Trophoblast cell (in vitro differentiated cells and primary cell): ENCODE results near the gene MED12.

Experiments used
- DNase-seq, 2 donors: peaks; one replicate each; pipeline ENCODE4 v3.0.0-alpha.2; 2016
- H2AFZ ChIP-seq: 2 replicates; pipeline ENCODE4 v1.6.1; 2013; ENCODE audit warnings: low read length, moderate library complexity, mild to moderate bottlenecking; ENCODE audit not compliant: insufficient read depth, poor library complexity
- H2AK5ac ChIP-seq: 2 replicates; pipeline ENCODE4 v1.6.1; 2013; ENCODE audit warnings: mild to moderate bottlenecking, low read length
- H2BK120ac ChIP-seq: 2 replicates; pipeline ENCODE4 v1.6.1; 2013; ENCODE audit warnings: low read length, mild to moderate bottlenecking, moderate library complexity; ENCODE audit not compliant: insufficient read depth, poor library complexity
- H2BK12ac ChIP-seq: 2 replicates; pipeline ENCODE4 v1.6.1; 2013; ENCODE audit warnings: mild to moderate bottlenecking, low read length, moderate library complexity
- H2BK5ac ChIP-seq: 2 replicates; pipeline ENCODE4 v1.6.1; 2013; ENCODE audit warnings: low read length, low read depth, moderate library complexity, mild to moderate bottlenecking; ENCODE audit not compliant: poor library complexity
- H3K14ac ChIP-seq: 2 replicates; pipeline ENCODE4 v1.6.1; 2013; ENCODE audit warnings: mild to moderate bottlenecking, low read length
- H3K18ac ChIP-seq: 2 replicates; pipeline ENCODE4 v1.6.1; 2013; ENCODE audit warnings: mild to moderate bottlenecking, low read length
- H3K23ac ChIP-seq: 2 replicates; pipeline ENCODE4 v1.6.1; 2013; ENCODE audit warnings: low read length
- H3K27ac ChIP-seq: 2 replicates; pipeline ENCODE4 v1.5.1; 2013; ENCODE audit warnings: low read depth, mild to moderate bottlenecking, inconsistent platforms, low read length, moderate library complexity
- H3K27me3 ChIP-seq: 2 replicates; pipeline ENCODE4 v1.6.1; 2013; ENCODE audit warnings: inconsistent platforms, mild to moderate bottlenecking, low read length, moderate library complexity; ENCODE audit not compliant: insufficient read depth
- H3K36me3 ChIP-seq, 2 experiments: 1 replicate in 1 of 2; 2 replicates in 1 of 2; pipeline ENCODE4 v1.6.1; 2013; ENCODE audit warnings: low read length in 2 of 2, mild to moderate bottlenecking in 2 of 2, moderate library complexity in 1 of 2; ENCODE audit not compliant: insufficient read depth in 2 of 2, control insufficient read depth in 1 of 2
- H3K4ac ChIP-seq: 2 replicates; pipeline ENCODE4 v1.6.1; 2013; ENCODE audit warnings: low read depth, mild to moderate bottlenecking, low read length, moderate library complexity
- H3K4me1 ChIP-seq, 2 experiments: 1 replicate in 1 of 2; 2 replicates in 1 of 2; pipeline ENCODE4 v1.6.1; 2013; ENCODE audit warnings: low read length in 2 of 2, mild to moderate bottlenecking in 2 of 2, moderate library complexity in 1 of 2; ENCODE audit not compliant: insufficient read depth in 2 of 2, control insufficient read depth in 1 of 2
- H3K4me2 ChIP-seq: 2 replicates; pipeline ENCODE4 v1.6.1; 2013; ENCODE audit warnings: inconsistent platforms, mild to moderate bottlenecking, low read length, moderate library complexity
- H3K4me3 ChIP-seq: 2 replicates; pipeline ENCODE4 v1.5.1; 2013; ENCODE audit warnings: mild to moderate bottlenecking, low read depth, low read length, inconsistent platforms
- H3K79me1 ChIP-seq: one replicate; pipeline ENCODE4 v1.6.1; 2013; ENCODE audit warnings: low read length
- H3K79me2 ChIP-seq: 2 replicates; pipeline ENCODE4 v1.6.1; 2013; ENCODE audit warnings: low read length, mild to moderate bottlenecking; ENCODE audit not compliant: control insufficient read depth, insufficient read depth, poor library complexity
- H3K9ac ChIP-seq: 2 replicates; pipeline ENCODE4 v1.6.1; 2013; ENCODE audit warnings: mild to moderate bottlenecking, low read length
- H3K9me3 ChIP-seq: 2 replicates; pipeline ENCODE4 v1.6.1; 2013; ENCODE audit warnings: low read depth, mild to moderate bottlenecking, control low read depth, inconsistent platforms, low read length; ENCODE audit not compliant: insufficient read depth
- H4K12ac ChIP-seq: 2 replicates; pipeline ENCODE4 v1.6.1; 2013; ENCODE audit warnings: low read depth, mild to moderate bottlenecking, low read length, moderate library complexity
- H4K8ac ChIP-seq: 2 replicates; pipeline ENCODE4 v1.6.1; 2013; ENCODE audit warnings: low read depth, mild to moderate bottlenecking, low read length, moderate library complexity
- H4K91ac ChIP-seq: one replicate; pipeline ENCODE4 v1.6.1; 2013; ENCODE audit warnings: low read depth, mild to moderate bottlenecking, low read length, moderate library complexity
- WGBS: extraction: QIAGEN DNeasy Blood & Tissue Kit; methylation state at CpG from one replicate; pipeline ENCODE4 v1.1.7; 2013; ENCODE audit warnings: missing lambda C conversion rate; ENCODE audit not compliant: insufficient read length, insufficient coverage; ENCODE audit errors: extremely low coverage; 5-methylcytosine and 5-hydroxymethylcytosine counted together

The MED12 gene

GRCh38 chrX:71154641-71155040 lies 36.2 kb downstream of the MED12 start:
- no peaks in the 10 kb centered on the region for H3K4me1 ChIP-seq
- H4K8ac ChIP-seq: no peak overlapping the region
- no peak overlapping the region for H3K27ac ChIP-seq
- WGBS: no CpG with 5 or more reads among the region's 3 CpGs
- H3K36me3 ChIP-seq: peaks cover 0 to 2% of the 10 kb centered on the region in 2 experiments
- no peak overlapping the region for H4K91ac ChIP-seq
- no peak overlapping the region for H2BK12ac ChIP-seq
- no peaks in the 10 kb centered on the region for H3K27me3 ChIP-seq
- H3K4me2 ChIP-seq: no peak overlapping the region
- H4K12ac ChIP-seq: no peak overlapping the region
- H3K4me3 ChIP-seq: no peak overlapping the region
- H3K18ac ChIP-seq: no peak overlapping the region
- no peak overlapping the region for H3K9ac ChIP-seq
- no peak overlapping the region for H3K23ac ChIP-seq
- H2BK120ac ChIP-seq: no peak overlapping the region
- H3K4ac ChIP-seq: no peak overlapping the region
- H3K79me2 ChIP-seq: no peaks in the 10 kb centered on the region
- H2AK5ac ChIP-seq: no peak overlapping the region
- no peak overlapping the region for H3K14ac ChIP-seq
- no peak overlapping the region for H2AFZ ChIP-seq
- H3K9me3 ChIP-seq: no peaks in the 10 kb centered on the region
- H3K79me1 ChIP-seq: no peaks in the 10 kb centered on the region
- DNase-seq: no peak
- no peak overlapping the region for H2BK5ac ChIP-seq

GRCh38 chrX:71158603-71159002 lies 40.2 kb downstream of the MED12 start:
- no peak overlapping the region for H3K18ac ChIP-seq
- H2BK120ac ChIP-seq: no peak overlapping the region
- H3K14ac ChIP-seq: no peak overlapping the region
- H3K4me3 ChIP-seq: no peak overlapping the region
- H3K27ac ChIP-seq: no peak overlapping the region
- no peak overlapping the region for H4K91ac ChIP-seq
- H2BK12ac ChIP-seq: no peak overlapping the region
- no peaks in the 10 kb centered on the region for H3K27me3 ChIP-seq
- H3K4ac ChIP-seq: no peak overlapping the region
- DNase-seq: no peak
- H2AFZ ChIP-seq: no peak overlapping the region
- H3K79me1 ChIP-seq: no peaks in the 10 kb centered on the region
- H3K9me3 ChIP-seq: no peaks in the 10 kb centered on the region
- no peak overlapping the region for H4K12ac ChIP-seq
- WGBS: no CpG with 5 or more reads among the region's 6 CpGs
- no peak overlapping the region for H3K9ac ChIP-seq
- H3K4me1 ChIP-seq: no peaks in the 10 kb centered on the region
- H2AK5ac ChIP-seq: no peak overlapping the region
- no peak overlapping the region for H2BK5ac ChIP-seq
- H4K8ac ChIP-seq: no peak overlapping the region
- no peak overlapping the region for H3K4me2 ChIP-seq
- H3K36me3 ChIP-seq: peaks cover 0 to 2% of the 10 kb centered on the region in 2 experiments
- no peaks in the 10 kb centered on the region for H3K79me2 ChIP-seq
- no peak overlapping the region for H3K23ac ChIP-seq

GRCh38 chrX:71159335-71159734 lies 40.9 kb downstream of the MED12 start:
- Histone ChIP-seq H3K18ac (no peak overlapping the region), H2BK5ac (no peak overlapping the region), H3K14ac (no peak overlapping the region), H3K23ac (no peak overlapping the region), H3K36me3 (peaks cover 0 to 2% of the 10 kb centered on the region in 2 experiments), H3K4me3 (no peak overlapping the region), H4K91ac (no peak overlapping the region), H3K79me2 (no peaks in the 10 kb centered on the region), H3K27ac (no peak overlapping the region), H2BK12ac (no peak overlapping the region), H4K8ac (no peak overlapping the region), H4K12ac (no peak overlapping the region), H3K4me2 (no peak overlapping the region), H3K4ac (no peak overlapping the region), H2BK120ac (no peak overlapping the region), H3K4me1 (no peaks in the 10 kb centered on the region), H3K79me1 (no peaks in the 10 kb centered on the region), H3K27me3 (no peaks in the 10 kb centered on the region), H2AK5ac (no peak overlapping the region), H2AFZ (no peak overlapping the region), H3K9ac (no peak overlapping the region), H3K9me3 (no peaks in the 10 kb centered on the region)
- WGBS: no CpG with 5 or more reads among the region's 5 CpGs
- DNase-seq: no peak

- H3K4me2 ChIP-seq: no peak overlapping the region
- H3K18ac ChIP-seq: no peak overlapping the region
- H2AFZ ChIP-seq: no peak overlapping the region
- no peaks in the 10 kb centered on the region for H3K9me3 ChIP-seq
- H2AK5ac ChIP-seq: no peak overlapping the region
- no peaks in the 10 kb centered on the region for H3K79me2 ChIP-seq
- H2BK5ac ChIP-seq: no peak overlapping the region
- H4K91ac ChIP-seq: no peak overlapping the region
- H4K12ac ChIP-seq: no peak overlapping the region
- no peak overlapping the region for H3K4me3 ChIP-seq
- no CpG with 5 or more reads among the region's 3 CpGs for WGBS
- no peak overlapping the region for H3K14ac ChIP-seq
- no peaks in the 10 kb centered on the region for H3K4me1 ChIP-seq
- peaks cover 0 to 2% of the 10 kb centered on the region in 2 experiments for H3K36me3 ChIP-seq
- DNase-seq: no peak
- H2BK12ac ChIP-seq: no peak overlapping the region
- H3K4ac ChIP-seq: no peak overlapping the region
- H2BK120ac ChIP-seq: no peak overlapping the region
- H3K27ac ChIP-seq: no peak overlapping the region
- no peak overlapping the region for H3K23ac ChIP-seq
- H3K9ac ChIP-seq: no peak overlapping the region
- H3K79me1 ChIP-seq: no peaks in the 10 kb centered on the region
- H4K8ac ChIP-seq: no peak overlapping the region
- H3K27me3 ChIP-seq: no peaks in the 10 kb centered on the region
Observed at GRCh38 chrX:71160475-71160874, 42.1 kb downstream of the MED12 start.
